ENCODE measurements around the gene LZTFL1. TPM values are rescaled to one million over a fixed set of nuclear protein-coding genes. Genes with fewer than 3 reads are reported as not detected.

Gene LZTFL1
- total RNA-seq, 1 donor from 2014 or later, result 7.4 TPM

DNA sequence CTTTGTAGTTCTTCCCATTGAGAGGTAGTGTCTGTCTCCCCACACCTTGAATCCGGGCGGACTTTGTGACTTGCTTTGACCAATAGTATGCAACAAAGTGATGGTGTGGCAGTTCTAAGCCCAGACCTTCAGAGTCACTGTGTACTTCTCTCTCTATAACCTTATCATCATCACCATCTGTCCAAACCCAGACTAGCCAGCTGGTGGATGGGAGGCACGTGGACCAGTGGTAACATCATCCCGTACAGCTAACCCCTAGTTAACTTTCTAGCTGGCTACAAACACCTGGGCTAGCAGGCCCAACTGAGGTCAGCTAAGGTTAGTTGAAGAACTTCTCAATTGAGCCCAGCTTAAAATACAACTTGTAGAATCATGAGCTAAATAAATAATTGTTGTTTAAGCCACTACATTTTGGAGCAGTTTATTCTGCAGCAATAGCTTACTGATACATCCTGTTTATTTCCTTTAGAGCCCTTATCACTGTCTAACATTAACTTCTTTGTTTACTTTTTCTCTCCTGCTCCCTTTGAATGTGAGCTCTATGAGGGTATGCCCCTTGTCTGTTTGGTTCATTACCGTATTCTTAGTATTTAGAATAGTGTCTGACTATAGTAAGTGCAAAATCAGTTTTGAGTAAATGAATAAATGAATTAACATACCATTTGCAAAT is 32.9 kb upstream of the LZTFL1 start:
- no peak overlapping the region for H3K4me3 ChIP-seq
- H3K27ac ChIP-seq (replicated peaks), result no peak overlapping the region
- DNase-seq, result no peak
- TF ChIP-seq, protein P1, sequence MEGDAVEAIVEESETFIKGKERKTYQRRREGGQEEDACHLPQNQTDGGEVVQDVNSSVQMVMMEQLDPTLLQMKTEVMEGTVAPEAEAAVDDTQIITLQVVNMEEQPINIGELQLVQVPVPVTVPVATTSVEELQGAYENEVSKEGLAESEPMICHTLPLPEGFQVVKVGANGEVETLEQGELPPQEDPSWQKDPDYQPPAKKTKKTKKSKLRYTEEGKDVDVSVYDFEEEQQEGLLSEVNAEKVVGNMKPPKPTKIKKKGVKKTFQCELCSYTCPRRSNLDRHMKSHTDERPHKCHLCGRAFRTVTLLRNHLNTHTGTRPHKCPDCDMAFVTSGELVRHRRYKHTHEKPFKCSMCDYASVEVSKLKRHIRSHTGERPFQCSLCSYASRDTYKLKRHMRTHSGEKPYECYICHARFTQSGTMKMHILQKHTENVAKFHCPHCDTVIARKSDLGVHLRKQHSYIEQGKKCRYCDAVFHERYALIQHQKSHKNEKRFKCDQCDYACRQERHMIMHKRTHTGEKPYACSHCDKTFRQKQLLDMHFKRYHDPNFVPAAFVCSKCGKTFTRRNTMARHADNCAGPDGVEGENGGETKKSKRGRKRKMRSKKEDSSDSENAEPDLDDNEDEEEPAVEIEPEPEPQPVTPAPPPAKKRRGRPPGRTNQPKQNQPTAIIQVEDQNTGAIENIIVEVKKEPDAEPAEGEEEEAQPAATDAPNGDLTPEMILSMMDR (IDR thresholded peaks at IDR 0.05; ENCODE audit: borderline replicate concordance), result no peak
- intact Hi-C loops (cut with micrococcal nuclease), result no loop called here
- no peaks in the 10 kb centered on the region for H3K36me3 ChIP-seq
- H3K4me1 ChIP-seq, result no peaks in the 10 kb centered on the region
- H3K27me3 ChIP-seq (ENCODE audit: low read depth), result no peaks in the 10 kb centered on the region
- H3K9me3 ChIP-seq (replicated peaks), result no peaks in the 10 kb centered on the region

DNA sequence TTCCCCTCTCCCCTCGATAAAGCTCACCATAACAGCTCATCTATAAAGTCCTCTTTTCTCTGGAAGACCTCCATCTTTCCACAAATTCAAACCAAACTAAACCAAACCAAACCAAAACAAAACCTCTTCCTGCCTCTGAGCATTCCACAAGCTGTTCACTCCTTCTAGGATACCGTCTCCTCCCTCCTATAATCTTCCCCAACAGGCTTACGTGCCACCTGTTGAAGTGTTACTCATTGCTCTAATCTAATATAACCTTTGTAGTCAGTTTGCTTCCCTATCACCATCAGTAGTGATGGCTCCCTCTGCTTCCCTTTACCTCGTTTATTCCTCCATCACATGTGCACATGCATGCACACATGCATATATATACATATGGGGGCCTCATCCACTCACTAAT is 31.7 kb upstream of the LZTFL1 start:
- H3K36me3 ChIP-seq, result no peaks in the 10 kb centered on the region
- no peak for DNase-seq
- no peaks in the 10 kb centered on the region for H3K4me1 ChIP-seq
- H3K9me3 ChIP-seq (replicated peaks), result no peaks in the 10 kb centered on the region
- intact Hi-C loops (cut with micrococcal nuclease), result no loop called here
- TF ChIP-seq, protein P1 (IDR thresholded peaks at IDR 0.05; ENCODE audit: borderline replicate concordance), result no peak
- no peak overlapping the region for H3K4me3 ChIP-seq
- H3K27me3 ChIP-seq (ENCODE audit: low read depth), result no peaks in the 10 kb centered on the region
- H3K27ac ChIP-seq (replicated peaks), result no peak overlapping the region

DNA sequence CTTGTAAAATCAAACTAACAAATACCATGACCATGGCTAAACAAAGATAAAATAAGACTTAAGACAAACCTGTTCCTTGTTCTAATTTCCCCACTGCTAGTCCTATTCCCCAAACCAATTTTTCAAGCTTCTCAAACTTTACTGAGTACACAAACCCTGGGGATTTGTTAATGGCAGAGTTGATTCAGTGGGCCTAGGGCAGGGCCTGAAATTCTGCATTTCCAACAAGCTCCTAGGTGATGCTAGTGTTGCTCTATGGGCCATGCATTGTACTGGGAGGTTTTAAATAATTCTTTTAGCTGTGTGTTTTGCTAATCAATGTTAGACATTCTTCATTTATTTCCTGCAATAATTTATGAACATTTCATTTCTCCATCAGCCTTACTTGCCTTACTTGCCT is 31.1 kb upstream of the LZTFL1 start:
- Histone ChIP-seq H3K27me3 (ENCODE audit: low read depth) (no peaks in the 10 kb centered on the region), H3K36me3 (no peaks in the 10 kb centered on the region), H3K9me3 (replicated peaks) (no peaks in the 10 kb centered on the region), H3K4me1 (no peaks in the 10 kb centered on the region), H3K4me3 (no peak overlapping the region), H3K27ac (replicated peaks) (no peak overlapping the region)
- intact Hi-C loops (cut with micrococcal nuclease), result no loop called here
- no peak for DNase-seq
- TF ChIP-seq, protein P1 (IDR thresholded peaks at IDR 0.05; ENCODE audit: borderline replicate concordance), result no peak

- TF ChIP-seq, protein P1 (IDR thresholded peaks at IDR 0.05; ENCODE audit: borderline replicate concordance), result no peak
- no peak overlapping the region for H3K4me3 ChIP-seq
- intact Hi-C loops (cut with micrococcal nuclease), result no loop called here
- DNase-seq, result no peak
- no peaks in the 10 kb centered on the region for H3K4me1 ChIP-seq
- no peaks in the 10 kb centered on the region for H3K36me3 ChIP-seq
- H3K9me3 ChIP-seq (replicated peaks), result no peaks in the 10 kb centered on the region
- no peak overlapping the region for H3K27ac ChIP-seq (replicated peaks)
- no peaks in the 10 kb centered on the region for H3K27me3 ChIP-seq (ENCODE audit: low read depth)
Measured at GRCh38 chr3:45872569-45872968, 30.6 kb upstream of the LZTFL1 start.

DNA sequence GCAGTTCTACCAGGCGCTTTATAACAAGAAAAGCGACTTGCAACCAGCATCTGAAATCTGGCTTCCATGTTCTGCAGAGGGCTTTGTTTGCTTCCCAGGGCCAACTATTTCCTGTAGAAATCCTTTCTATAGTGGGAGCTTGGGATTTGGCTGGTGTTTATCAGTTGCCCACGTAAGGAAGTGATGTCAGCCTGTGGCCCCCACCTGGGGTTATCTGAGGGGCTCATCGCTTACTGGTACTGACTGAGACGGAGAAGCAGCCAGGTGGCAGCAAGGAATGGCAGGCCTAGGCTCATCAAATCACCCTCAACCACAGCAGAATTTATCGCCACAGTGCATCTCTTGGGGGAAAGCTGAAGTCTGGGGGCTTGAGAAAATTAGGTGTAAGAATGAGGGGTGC is 29.9 kb upstream of the LZTFL1 start:
- Histone ChIP-seq H3K27ac (replicated peaks) (no peak overlapping the region), H3K4me1 (no peaks in the 10 kb centered on the region), H3K4me3 (no peak overlapping the region), H3K27me3 (ENCODE audit: low read depth) (no peaks in the 10 kb centered on the region), H3K36me3 (no peaks in the 10 kb centered on the region), H3K9me3 (replicated peaks) (no peaks in the 10 kb centered on the region)
- TF ChIP-seq, protein P1 (IDR thresholded peaks at IDR 0.05; ENCODE audit: borderline replicate concordance), result no peak
- DNase-seq, result no peak
- intact Hi-C loops (cut with micrococcal nuclease), result no loop called here

Data from left ventricle myocardium inferior (tissue), 1 donor.